ENCODE results near the gene LEMD3.
"Not testable (repeated sequence)": the region's sequence is repeated elsewhere in the genome, so short reads cannot be mapped to it uniquely, and the experiment has no call there.

LEMD3 gene

DNA sequence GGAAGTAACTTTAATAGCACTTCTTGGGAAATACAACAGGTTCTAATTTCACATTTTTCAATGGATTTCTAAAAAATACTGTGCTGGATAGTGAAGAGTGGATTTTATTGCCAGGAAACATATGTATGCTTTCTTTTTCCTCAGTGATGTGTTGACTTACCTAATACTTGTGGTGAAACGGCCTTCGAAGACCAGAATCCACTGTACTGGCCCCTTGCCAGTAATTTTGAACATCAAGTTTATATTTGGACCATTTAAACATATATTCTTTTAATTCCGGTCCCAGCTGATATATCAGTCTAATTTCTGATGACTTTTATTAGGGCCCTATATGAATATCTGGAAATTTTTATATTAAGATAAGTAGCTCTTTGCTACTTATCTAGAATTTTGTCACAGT is 110.9 kb downstream of the LEMD3 start:
- DNase-seq = no peak

DNA sequence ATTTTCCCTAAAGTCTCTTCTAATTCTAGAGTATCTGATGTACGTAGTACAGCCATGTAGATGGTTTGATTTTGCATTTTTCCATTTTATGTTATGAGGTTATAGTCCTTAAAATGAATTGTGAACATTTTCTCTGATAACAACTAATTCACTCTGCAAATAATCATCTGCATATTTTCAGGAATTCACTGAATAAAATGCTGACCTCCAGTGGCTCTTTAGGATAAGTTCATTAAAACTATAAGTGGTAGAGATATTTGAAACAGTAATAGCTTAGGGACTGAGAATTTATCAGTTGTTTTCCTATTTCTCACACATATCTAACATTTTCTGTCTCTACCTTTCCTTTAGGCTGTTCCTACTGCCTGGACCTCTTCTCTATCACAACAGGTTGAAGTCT is 113.5 kb downstream of the LEMD3 start:
- DNase-seq = no peak

DNA sequence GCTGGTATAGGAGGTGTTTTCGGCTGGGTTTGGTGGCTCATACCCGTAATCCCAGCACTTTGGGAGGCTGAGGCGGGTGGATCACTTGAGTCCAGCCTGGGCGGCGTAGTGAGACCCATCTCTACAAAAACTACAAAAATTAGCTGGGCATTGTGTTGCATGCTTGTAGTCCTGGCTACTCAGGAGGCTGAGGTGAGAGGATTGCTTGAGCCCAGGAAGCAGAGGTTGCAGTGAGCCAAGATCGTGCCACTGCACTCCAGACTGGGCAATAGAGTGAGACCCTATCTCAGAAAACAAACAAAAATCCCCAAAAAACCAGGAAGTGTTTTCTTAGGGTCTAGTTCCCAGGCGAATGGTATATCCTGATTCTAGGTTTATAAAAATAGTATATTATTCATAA is 116.1 kb downstream of the LEMD3 start:
- DNase-seq = not testable (repeated sequence)

DNA sequence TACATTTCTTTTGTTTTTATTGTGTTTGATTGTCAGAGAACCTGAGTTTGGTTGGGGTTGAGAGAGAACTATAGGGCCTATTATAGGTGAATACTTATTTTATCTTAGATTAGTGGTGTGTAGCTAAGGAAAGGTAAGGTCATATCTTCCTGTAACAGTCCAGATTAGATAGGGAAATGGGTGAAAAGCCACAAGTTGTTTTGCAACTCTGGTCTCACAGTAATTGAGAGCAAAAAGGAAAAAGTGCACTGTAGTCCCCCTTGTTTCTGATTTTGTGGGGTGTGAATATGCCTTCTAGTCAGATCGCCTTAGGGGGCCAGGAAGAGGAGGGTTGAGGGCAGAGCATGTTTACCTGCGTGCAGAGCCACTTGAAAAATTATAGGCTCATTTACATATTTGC is 118.0 kb downstream of the LEMD3 start:
- no peak for DNase-seq

DNA sequence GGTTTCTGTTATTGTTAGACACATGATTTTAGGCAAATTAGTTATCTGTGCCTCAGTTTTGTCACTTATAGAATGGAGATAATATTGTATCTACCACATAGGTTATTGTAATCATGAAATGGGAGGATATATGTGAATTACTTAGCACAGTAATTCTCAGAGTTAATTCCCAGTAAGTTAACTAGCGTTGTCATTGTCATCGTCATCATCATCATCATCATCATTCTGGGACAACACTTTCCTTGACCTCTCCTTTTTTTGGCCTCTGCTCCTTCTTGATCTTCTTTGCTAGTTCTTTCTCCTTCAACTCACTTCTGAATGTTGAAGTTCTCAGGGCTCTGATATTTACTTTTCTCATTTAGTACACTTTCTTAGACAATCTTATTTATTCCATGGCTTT is 122.9 kb downstream of the LEMD3 start:
- no peak for DNase-seq

DNA sequence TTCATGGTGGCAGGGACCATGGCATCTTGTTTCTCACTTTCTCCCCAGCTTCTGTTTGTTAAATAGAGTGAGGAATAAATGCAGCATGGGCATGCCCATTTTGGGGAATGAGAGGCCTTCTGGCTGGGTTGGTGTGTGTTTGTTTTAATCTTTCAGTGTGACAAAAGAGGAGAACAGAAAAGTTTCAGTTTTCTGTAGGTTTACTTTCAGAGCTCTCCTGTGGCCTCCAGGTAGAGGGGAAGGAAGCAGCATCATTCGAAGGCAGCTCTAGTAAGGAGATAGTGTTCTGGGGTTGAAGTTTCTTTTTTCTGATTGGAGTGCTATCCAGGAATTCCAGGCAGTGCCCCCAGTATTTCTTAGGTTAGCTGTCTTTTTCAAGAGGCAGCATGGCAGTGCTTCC is 124.4 kb downstream of the LEMD3 start:
- no peak for DNase-seq

DNA sequence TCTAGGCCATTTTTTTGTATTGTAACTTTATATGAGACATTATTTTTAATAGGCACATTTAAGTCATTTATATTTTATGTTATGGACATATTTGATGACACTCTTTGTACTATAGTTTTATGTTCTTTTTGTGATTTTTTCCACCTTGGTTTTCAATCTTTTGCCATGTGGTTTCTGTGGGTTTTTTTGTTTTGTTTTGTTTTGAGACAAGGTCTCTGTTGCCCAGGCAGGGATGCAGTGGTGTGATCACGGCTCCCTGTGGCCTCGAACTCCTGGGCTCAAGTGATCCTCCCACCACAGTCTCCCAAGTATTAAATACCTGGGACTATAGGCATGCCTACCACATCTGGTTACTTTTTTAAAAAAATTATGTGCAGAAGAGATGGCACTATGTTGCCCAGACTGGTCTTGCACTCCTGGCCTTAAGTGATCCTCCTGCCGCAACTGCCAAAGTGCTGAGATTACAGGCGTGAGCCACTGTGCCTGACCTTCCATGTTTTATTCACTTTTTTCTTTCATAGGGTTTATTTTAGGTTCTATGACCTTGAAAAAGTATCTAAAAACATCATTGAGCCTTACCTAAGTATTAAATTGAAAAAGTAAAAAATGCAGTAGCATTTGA is 125.4 kb downstream of the LEMD3 start:
- no peak for DNase-seq

DNA sequence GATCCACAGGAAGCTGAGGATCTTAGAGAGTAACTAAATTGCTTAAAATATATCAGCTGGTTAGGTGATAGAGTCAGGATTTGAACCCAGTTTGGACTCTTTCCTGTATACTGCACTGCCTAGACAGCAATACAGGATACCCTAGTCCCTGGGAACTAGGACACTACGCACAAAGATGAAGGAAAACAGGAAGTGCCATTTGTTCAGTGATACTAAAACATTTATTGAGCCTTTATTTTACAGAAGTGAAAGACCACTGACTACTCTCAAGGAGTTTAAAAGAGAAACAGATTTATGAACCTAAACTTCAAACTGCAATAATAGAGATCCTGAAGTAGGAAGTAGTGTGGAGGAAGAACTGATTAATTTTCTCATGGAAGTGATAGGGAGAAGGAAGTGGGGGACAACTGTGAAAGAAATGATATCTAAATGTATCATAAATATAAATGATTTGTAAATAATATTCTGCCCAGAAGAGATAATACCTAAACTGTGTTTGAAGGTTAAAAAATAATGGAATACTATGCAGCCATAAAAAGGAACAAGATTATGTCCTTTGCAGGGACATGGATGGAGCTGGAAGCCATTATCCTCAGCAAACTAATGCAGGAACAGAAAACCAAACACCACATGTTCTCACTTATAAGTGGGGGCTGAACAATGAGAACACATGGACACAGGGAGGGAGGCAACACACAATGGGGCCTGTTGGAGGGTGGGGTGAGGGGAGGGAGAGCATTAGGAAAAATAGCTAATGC is 127.3 kb downstream of the LEMD3 start:
- DNase-seq = no peak
